Activated CD4-positive, alpha-beta T cell treated with anti-CD3 and anti-CD28 coated beads, Interleukin-10, Interleukin-2, amounts not matched to agents 100 ng/mL and 50 ng/mL, durations not matched to agents 16 hours and 8 hours (primary cell): ENCODE data around the gene CBX4.

Source experiments
- DNase-seq: peaks from one replicate; pipeline ENCODE4 v3.0.0-alpha.2; 2020

The CBX4 gene

DNA sequence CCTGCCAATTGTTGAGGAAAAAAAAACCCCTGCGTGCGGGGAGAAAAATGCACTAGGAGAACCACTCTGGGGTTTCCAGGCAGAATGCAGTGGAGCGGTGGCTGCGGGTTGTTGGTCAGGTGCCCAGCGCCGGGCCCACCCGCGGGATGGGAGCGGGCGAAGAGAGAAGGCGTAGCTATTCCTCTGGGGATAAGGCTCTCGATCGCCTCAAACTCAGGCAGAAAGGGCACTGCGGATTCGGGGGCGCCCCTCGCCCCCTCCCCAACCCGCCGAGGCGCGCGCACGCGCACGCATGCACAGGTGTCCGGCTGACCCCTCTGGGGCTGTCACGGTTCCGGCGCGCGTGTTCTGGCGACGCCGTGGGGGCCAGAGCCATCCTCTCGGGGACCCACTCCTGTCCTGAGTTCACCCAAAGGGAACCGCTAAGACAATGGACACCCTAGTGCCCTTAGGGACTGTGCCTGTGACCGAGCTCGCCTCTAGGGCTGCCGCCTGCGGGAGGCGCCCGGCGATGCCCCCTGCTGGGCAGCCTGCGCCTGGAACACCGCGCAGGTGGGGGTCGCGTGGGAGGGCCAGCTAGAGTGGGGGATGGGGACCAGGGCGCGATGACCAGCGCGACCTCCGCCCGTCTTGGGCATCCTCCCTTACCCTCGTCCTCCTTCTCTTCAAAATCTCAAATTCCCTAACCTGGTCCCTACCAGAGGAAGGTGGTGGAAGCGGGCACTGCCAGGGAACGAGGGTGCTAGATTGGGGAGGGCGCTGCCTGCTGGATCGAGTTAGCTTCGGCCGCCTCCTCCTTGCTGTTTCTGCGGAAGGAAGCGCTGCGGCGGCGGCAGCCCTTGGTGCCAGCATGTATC lies 28.0 kb downstream of the CBX4 start:
- peak; percentile 48 for DNase-seq

DNA sequence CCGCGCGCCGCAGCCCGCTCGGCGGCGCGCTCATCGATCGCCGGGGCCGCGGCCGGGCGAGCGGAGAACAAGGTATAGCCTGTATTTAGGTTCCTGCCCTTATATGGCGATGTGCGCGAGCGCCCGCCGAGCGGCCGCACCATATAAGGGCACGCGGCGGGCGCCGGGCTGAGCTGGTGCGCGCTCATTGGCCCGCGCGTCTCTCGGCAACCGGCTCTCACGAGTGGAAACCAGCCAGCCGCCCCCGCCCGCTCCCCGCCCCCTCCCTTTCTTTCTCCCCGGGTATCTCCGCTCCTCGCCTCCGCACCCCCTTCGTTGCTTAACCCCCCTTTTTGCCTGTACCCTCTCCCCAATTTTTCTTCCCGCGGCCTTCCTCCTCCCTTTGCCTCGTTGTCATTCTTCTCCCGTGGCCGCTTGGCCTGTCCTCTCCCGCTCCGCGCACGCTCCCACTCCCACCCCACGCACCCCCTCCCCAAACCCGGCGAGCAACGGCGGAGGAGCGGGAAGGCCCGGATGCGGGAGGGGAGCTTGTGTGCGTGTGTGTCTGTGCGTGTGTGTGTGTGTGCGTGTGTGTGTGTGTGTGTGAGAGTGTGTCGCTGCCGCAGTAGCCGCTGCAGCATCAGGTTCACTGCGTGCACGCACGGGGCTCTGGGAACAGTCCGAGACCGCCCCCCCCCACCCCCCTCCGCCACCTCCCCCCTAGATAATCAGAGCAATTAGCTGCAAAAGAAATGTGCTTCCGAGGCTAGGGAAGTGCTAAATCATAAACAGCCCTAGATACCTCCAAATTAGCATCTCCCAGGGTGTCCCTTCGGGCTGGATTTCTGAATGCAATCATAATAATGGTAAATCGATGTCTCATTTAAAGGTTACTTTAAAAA lies 28.9 kb downstream of the CBX4 start:
- peak; percentile 85 for DNase-seq

DNA sequence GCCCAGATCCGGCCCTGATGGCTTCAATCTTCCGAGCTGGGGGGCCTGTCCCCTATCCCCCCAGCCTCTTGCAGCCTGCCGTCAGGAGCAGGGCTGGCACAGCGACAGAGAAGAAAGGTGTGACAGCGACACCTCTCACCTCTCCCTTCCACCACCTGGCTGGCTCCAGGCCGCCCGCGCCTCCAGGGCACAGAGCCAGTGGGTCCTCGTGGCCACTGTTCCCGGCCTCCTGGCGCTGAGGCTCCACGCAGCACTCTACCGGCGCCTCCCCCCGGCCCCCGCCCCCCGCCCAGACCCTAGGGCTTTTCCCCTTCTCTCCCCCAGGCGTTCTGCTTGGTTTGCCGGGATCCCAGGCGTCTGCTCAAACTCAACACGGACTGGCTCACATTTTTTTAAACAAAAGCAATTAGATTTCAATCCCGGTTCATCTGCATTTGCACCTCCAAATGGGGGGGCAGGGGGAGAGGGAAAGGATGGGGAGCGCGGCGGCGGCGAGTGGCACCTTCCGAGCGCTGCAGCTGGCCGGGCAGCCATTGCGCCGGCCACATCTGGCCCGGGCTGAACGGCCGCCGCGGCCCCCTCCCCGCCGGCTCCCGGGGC lies 29.6 kb downstream of the CBX4 start:
- DNase-seq, result no peak

DNA sequence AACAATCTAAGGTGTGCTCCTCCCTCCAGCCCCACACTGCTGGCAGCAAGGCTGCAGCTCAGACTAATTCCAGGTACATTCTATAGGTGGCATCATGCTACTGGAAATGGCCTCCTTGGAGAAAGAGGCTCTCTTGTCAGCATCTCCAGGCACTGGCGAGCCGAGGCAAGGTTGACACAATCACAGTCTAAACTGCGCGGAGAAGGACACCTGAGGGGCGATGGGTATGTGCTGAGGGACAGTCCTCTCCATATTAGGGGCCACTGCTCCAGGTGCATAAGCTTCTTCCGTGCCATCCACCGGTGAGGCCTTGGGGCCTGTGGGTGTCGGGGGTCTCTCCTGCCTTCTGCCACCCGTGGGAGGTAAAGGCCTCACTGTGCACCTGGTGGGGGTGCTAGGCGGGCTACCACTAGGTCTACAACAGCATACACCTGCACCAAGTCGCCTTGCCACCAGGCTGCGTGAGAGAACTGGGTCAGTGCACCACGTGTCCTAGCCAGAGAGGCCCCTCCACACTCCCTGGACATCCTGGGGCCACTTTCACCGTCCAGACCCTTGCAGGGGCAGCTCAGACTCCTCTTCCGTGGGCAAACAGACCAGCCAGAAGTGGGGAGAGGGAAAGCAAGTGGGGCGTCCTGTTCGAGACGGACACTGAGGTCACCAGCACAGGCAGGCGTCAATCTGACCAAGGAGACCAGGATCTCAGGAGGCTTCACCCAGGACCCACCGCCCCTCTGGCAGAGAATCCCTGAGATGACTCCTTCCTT lies 30.3 kb downstream of the CBX4 start:
- DNase-seq, result peak; percentile 51

DNA sequence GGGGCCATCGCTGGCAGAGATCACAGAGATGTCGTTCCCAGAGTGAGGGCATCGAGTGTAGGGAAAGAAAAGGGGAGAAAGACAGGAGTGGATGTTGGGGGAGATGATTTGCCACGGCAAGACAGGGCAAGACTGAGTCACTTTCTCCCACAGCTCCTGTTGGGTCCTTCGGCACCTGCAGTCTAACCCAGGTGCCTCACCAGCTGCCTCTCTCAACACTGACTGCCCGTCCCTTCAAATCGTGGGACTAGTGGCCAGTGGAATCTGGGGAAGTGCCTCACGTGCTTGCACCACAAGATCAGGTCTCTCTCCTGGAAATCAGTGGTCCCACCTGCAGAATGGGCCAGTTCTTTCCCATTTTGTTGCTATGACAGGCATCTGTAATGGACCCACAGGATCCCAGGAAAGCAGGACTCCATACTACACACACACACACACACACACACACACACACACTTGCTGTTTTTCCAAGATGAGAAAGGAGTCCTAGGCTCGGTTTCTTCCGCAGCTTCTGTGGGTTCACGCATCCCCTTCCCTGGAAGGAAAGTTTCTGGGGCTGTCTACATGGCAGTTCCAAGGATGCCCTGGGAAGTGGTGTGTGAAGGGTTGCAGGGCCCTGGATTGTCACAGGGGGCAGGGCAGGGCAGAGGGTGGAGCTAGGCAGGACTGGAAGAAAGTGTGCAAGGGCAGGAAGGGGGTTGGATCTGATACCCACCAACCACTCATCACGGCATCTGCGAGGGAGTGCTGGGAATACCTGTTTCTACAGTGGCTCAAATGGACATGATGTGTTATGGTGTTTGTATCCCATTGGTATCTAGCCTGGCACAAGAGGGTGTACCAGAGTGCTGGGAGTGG lies 32.1 kb downstream of the CBX4 start:
- no peak for DNase-seq

DNA sequence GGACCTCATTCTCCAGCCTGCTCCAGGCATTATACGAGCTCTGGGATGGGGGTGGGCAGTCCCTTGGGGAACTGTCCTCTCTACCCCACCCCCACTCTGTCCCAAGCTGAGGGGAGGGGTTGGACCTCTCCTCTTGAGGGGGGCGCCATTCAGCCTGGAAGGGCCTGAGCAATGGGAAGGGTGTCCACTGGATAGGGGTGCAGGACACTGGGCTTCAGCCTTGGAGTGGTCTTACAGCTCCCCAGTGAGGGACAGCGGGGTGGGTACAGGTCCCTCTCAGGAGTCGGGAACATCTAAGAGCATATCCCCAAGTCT lies 32.8 kb downstream of the CBX4 start:
- DNase-seq, result no peak

DNA sequence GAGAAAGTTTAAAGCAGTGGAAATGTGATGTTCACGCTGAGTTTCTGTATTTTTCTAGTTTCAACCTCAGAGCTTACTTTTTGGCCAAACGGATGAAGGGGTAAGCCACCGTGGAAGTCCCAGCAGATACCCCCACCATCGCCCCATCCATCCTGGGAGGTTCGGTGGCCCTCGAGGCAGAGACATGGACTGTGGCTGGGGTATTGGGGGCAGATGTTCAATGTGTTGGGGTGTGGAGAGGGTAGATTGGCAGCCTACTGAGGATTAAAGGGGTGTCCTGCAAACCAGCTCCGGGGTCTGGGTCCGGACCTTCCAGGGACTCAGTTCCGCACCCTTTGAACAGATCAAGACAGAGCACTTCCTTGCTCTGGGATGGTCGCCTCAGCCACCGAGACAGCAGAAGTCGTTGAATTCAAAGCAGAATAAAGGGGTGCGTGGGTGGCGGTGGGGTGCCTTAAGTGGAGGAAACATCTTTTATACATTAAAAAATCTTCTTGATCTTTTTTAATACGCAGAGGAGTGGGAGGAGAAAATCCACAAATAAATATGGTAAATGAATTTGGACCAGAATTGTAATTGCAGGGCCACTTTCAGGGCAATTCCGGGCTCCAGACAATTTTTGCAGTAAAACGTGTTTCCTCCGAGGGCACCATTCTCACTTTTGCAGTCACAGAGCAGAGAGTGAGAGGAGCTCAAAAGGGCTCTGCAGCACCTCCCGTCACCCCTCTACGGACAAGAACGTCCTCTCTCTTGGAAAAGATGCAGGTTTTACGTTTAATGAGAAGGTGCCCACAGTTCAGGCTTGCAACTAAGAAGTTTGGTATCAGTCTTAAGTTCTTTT lies 34.2 kb downstream of the CBX4 start:
- no peak for DNase-seq

DNA sequence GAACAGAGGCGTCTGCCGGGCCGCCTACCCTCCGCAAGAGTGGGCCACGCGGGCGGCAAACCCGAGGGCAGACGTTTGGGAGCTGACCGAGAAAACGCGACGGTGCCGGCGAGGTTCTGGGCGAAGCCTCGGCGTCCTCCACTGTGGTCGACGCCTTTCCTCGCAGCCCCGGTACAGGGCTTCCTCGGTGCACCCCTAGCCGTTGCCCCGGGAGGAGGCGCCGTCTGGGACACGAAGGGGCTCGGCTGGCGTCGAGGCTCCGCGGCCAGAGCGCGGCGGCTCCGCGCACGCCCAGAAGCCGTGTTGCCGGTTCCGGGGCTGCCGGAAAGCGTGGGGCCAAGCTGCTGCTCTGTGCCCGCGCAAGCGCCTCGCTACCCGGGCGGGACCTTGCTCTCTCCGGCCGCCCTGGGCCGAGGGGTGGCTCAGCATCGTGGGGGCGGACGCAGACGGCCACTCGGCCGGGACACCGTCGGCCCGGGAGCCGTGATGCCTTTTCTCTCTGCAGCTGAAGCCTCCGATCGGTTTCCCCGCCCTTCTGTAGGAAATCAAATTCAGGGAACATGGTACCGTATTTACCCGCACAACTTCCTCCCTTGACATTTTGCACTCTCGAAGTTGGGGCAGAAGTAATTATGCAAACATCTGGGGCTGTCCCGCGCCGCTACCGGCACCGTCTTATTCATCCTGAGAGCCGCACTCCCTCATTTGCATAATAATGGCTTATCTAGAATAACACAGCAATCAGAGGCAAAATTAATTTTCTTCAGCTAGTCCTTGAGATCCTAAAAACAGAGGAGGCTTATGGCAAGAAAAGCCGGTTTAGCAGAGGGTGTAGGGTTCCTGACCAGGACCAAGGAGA lies 35.0 kb downstream of the CBX4 start:
- peak; percentile 88 for DNase-seq

DNA sequence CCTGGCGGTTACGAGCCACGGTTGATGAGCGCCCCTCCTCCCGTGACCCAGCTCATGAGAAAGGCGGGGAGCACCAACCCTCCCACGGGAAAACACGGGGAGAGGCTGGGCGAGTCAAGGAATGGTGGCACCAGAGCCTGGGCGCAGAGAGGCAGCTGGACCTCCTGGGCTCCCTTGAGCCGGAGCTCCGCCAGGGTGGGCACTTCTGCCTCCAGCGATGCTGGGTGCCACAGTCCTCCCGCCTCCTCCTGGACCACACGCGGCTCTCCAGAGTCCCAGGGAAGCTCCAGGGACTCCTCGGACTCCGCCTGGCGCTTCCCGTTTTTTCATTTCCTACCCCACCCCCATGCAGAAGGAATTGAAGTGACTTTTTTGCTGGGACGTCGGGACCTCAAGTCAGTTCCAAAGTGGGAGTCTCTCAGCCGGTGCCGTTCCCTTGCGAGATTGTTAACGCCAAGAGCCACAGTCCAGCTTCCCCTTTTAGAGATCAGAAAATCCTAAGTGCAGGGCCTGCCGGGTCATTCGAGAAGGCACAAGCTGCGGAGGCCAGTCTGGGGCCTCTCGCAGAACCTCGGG lies 35.7 kb downstream of the CBX4 start:
- DNase-seq, result no peak

DNA sequence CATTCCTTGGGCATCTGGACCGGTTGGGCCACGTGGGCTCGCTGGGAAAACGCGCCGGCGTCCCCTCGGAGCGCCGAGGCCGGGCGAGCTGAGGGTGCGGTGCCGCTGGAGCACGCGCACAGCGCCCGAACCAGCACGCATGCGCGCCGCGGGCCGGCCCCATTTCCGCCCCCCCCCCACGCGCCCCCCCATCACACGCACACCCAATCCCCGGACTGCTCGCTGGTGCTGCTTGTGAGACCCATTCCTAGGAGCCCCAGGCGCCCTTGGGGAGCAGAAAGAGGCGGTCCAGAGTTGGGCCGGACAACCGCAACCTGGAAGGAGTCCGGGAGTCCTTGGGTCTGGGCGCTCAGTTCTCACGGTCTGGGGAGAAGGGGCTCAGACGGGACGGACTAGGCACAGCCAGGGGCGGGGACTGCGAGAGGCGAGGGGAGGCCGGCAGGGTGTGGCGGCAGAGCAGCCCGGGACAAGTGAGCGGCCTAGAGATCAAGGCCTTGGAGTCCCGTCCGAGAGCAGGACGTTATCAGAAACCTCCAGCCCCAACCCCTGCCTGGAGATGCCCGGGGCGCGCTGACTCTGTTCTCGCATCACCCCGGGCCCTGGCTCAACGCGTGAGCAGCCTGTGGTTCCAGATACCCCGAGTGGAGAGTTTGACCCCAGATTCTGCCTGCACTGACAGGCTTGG lies 36.4 kb downstream of the CBX4 start:
- DNase-seq, result no peak

DNA sequence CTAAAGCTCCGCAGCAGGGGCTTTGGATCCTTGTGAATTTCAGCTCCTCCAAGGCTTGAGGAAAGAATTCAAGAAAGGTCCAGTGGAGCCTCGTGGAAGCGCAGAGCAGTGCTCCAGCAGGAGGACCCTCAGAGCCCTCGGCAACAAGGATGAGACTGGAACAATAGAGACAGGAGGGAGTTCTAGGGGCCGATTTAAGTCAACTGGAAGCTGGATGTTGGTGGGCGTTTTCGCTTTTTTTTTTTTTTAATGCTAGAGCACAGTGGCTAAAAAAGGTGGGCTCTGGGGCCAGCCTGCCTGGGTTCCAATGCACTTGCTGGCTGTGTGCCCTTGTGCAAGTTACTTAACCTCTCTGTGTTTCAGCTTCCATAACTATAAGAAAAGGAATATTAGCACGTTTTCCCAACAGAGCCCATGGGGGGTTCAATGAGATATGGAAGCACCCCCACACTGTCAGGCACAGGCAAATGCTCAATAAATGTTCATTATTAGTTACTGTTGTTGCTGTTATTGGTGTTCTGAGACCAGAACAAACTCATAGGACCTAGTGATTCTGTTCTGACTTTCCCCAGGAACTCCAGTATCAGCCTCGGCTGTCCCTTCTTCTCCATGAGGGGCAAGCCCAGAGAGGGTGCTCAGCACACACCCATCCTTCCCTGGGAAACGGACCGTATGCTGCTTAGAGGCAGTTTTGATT lies 37.1 kb downstream of the CBX4 start:
- no peak for DNase-seq

DNA sequence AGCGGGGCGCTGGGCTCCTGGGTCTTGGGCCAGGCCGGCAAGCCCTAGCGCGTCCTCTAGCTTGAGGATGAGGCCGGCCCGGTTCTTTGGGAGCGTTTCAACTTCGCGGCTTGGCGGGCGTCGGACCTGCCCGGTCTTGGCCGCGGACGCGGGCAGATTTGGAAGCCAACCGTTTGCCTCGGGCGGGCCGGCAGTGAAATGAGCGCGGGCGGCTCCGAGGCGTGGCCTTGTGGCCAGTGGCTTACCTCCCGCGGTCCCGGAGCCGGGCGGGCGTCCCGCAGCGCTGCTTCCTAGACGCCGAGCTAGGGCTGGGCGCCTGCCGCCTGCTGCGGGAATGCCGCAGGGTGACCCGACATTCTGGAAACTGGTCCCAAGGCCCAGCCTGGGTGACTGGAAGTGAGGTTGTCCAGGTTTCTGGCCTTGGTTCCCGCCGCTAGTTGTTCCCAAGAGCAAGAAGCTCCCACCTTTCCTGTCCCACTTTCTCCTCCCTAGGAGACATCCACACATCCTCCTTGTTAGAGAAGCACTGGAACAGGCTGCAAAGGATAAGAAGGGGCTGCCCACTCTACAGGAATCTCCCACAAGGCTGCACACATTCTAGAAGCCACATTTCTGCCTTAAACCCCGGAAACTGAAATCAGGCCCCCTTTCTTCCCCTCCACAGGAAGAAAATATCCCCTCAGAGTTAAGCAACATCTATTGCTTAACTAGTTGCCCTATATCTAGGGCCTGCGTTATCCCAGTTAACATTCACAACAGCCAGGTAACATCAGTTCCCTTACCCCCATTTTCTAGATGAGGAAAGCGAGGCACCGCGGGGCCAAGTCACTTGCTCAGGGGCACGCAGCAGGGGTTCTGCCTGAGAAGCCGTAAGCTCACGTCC lies 37.8 kb downstream of the CBX4 start:
- DNase-seq, result no peak

DNA sequence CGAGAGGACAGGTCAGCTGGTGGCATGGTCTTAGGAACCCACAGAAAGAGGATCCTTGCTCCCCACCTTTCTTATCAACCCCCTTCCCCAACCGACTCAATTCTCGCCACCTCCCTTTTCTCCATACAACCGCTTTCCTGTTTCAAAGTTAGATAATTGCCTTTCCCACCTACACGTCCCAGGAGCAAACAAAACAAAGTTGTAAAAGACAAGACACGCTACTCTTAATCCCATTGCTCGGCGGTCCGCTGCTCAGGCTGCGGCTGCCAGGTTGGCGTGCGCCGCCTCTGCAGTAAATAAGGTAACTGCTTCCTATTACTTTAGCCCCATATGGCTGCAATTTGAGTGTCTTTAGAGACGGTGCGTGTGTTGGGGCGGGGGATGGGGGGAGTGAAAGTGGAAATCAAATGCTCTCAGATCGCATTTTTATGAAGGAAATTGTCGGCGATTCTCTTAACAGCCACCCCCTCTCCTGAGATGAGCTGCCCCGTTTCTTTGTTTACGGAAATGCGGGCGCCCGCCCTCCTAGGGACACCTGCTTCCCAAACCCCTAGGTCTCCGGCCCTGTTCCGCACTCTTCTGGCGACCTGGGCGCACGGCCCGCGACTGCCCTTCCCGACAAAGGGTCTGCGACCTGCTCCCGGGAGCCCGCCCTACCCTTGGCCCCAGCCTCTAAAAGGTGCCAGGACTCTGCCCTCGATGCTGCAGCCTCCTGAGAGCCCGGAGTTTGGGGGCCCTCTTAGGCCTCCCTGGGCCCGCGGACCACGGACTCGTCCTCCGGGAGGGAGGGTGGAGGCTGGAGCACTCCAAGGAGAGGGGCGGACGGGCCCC lies 38.7 kb downstream of the CBX4 start:
- DNase-seq, result peak; percentile 62

DNA sequence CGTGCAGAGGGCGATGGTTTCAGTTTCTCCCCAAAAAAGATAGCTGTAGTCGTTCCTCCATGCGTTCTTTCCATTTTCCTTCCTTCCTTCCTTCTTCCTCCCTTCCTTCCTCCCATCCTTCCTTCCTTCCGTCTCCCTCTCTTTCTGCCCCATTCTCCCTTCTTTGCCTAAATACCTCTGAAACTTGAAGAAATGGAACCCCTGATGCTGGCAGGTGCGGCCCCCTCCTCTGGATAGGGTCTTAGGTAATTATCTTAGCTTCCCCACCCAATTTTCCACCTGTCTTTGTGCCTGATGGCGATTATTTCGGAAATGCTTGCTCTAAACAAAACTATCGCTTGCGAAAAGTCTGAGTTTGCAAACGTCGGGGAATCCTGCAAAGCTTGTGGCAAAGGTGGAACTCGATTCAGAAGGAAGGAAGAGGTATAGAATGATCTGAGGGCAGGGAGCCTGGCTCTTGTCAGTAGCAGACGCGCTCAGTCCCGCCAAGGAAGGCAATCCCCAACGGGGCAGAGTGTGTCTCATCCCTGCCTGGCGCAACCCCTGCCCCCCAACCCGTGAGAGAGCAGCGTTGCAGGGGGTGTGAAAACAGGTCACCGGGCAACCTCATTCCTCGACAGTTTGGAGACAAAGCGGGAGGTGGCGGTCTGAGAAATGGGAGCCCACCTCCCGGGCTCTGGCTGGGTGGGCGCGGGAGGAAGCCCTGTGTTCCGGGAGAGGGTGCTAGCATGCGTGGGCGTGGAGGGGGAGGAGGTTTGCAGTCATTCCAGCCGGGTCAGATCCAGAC lies 39.5 kb downstream of the CBX4 start:
- DNase-seq, result no peak

DNA sequence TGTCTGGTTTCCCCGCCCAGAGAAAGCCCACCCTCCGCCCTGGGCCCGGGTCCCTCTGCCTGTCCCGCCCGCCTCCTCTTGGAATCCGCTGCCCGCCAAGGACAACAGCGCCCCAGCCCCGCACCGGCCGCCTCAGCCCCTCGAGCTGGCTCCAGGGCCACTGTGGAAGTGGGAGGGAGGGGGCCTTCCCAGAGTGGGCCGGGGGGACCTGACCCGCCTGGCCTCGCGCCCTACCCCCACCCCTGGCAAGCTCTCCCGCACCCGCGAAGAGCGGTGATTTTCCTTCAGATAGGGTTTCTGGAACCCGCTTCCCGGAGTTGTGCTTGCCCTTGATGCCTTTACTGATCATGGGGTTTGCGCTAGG lies 40.1 kb downstream of the CBX4 start:
- DNase-seq, result no peak
